Measurements from ENCODE around the gene DEPP1.

DEPP1 gene

GRCh38 chr10:44934416-44935200 lies 44.0 kb downstream of the DEPP1 start:
- DNase-seq (ENCODE audit: low spot score), result no peak
- in situ Hi-C loops (cut with MboI; ENCODE audit: low sequenced_read_pairs, unreplicated experiment), result no loop called here
- TF ChIP-seq CTCF (IDR thresholded peaks at IDR 0.05; ENCODE audit: borderline replicate concordance, control extremely low read depth, extremely low read depth, insufficient read depth, missing control alignments), result no peak

GRCh38 chr10:44933451-44934321 lies 44.9 kb downstream of the DEPP1 start:
- DNase-seq (ENCODE audit: low spot score), result no peak
- no peak for TF ChIP-seq CTCF (IDR thresholded peaks at IDR 0.05; ENCODE audit: borderline replicate concordance, control extremely low read depth, extremely low read depth, insufficient read depth, missing control alignments)
- in situ Hi-C loops (cut with MboI; ENCODE audit: low sequenced_read_pairs, unreplicated experiment), result no loop called here

GRCh38 chr10:44932517-44933450 lies 45.8 kb downstream of the DEPP1 start:
- in situ Hi-C loops (cut with MboI; ENCODE audit: low sequenced_read_pairs, unreplicated experiment), result no loop called here
- TF ChIP-seq CTCF (IDR thresholded peaks at IDR 0.05; ENCODE audit: borderline replicate concordance, control extremely low read depth, extremely low read depth, insufficient read depth, missing control alignments), result peak; percentile 97
- DNase-seq (ENCODE audit: low spot score), result peak; percentile 89

- TF ChIP-seq CTCF (IDR thresholded peaks at IDR 0.05; ENCODE audit: borderline replicate concordance, control extremely low read depth, extremely low read depth, insufficient read depth, missing control alignments), result no peak
- in situ Hi-C loops (cut with MboI; ENCODE audit: low sequenced_read_pairs, unreplicated experiment), result no loop called here
- DNase-seq (ENCODE audit: low spot score), result no peak
These were observed 46.7 kb downstream of the DEPP1 start for GRCh38 chr10:44931621-44932516.

- no peak for DNase-seq (ENCODE audit: low spot score)
- in situ Hi-C loops (cut with MboI; ENCODE audit: low sequenced_read_pairs, unreplicated experiment), result no loop called here
- TF ChIP-seq CTCF (IDR thresholded peaks at IDR 0.05; ENCODE audit: borderline replicate concordance, control extremely low read depth, extremely low read depth, insufficient read depth, missing control alignments), result no peak
These were observed 47.5 kb downstream of the DEPP1 start for GRCh38 chr10:44930904-44931620.
